HG02588 (cell line): ENCODE results near the gene REST.

ENCODE experiments used
- ATAC-seq: cut with Tn5 transposase; IDR thresholded peaks from one replicate; pipeline ENCODE4 v1.9.1; 2021; ENCODE audit warnings: mild to moderate bottlenecking, moderate library complexity; ENCODE audit not compliant: unreplicated experiment

Gene REST

DNA sequence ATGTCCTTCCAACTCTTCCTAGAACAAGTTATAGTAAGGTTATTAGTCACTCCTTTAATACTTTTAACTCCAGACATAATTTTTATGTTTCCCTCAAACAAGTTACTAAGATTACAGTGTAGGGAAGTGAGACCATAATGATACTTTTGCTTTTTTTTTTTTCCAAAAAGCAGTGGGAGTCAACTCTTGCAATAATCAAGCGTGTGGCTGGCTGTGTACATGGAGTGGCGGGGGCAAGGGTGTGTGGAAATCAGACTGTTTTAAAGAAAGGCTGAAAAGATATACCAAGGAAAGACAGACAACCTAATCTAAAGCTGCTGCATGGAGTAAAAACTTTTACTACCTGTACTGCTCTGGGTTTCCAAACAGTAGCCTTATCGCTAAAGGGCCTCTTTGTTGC lies 65.6 kb downstream of the REST start:
- no peak for ATAC-seq

DNA sequence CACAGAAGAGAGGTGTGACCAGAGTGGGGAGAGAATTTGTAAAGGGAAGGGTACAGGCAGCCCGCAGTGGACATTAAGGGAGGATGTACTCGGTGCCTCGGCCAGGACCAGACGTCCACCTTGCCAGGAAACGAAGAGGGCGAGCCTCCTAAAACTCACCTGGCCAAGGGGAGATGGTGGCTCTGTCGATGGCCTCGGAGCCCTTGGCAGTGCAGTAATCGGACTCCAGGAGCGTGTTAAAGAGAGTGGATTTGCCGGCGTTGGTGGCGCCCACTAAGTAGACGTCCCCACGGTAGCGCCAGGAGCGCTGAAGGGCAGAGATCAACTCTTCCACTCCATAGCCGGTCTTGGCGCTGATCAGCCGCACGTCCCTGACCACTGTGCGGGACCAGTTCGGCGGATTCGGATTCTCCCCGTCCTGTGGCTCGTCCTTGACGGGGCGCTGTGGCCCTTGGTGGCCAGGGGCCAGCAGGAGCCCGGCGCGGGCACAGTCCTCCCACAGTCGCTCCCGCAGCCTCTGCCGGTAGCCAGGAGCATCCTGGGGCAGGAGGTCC lies 68.7 kb downstream of the REST start:
- ATAC-seq = no peak

GRCh38 chr4:56976837-56977320 lies 69.2 kb downstream of the REST start:
- peak; percentile 26 for ATAC-seq

DNA sequence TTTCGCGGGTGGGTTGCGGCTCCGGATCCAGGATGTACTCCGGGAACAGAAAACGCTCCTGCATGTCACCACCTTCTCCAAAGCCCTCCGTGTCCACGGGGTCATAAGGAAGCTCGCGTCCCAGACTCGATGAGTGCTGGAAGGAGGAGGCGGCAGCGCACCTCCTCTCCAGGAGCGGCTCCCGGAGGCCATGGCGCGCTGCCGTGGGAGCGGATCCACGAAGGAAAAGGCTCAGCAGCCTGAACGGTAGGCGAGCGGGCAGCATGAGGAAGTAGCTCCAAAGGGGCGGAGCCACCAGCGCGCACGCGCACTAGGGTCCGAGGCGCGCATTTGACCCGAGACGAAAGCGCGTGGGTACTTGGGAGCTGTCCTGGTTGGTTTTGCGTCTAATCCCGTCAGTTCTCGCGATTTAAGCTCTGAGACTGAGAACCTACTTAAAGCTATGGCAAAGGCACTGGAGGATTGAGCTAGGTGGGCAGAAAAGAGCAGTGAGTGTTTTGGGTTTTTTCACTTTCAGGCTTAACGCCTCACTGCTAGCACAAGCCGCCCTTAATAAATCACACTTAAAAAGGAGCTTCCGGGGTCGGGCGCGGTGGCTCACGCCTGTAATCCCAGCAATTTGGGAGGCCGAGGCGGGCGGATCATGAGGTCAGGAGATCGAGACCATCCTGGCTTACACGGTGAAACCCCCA lies 69.8 kb downstream of the REST start, which contains the start of gene NOA1:
Gene NOA1, minus strand, starts transcription at position 286 of the 692 bp plus-strand sequence. Its CDS starts 21 bp downstream, at position 265.
- ATAC-seq = peak; percentile 82

- ATAC-seq = peak; percentile 44
Observed at GRCh38 chr4:56978750-56979303, 71.1 kb downstream of the REST start, which contains the start of gene POLR2B. TSS of gene POLR2B (plus strand) at chr4:56978896. CDS start at chr4:56978986, 90 bp downstream.

- ATAC-seq = no peak
Observed at GRCh38 chr4:56979421-56980072, 71.8 kb downstream of the REST start.

- ATAC-seq = no peak
Observed at GRCh38 chr4:56981795-56982201, 74.1 kb downstream of the REST start.

DNA sequence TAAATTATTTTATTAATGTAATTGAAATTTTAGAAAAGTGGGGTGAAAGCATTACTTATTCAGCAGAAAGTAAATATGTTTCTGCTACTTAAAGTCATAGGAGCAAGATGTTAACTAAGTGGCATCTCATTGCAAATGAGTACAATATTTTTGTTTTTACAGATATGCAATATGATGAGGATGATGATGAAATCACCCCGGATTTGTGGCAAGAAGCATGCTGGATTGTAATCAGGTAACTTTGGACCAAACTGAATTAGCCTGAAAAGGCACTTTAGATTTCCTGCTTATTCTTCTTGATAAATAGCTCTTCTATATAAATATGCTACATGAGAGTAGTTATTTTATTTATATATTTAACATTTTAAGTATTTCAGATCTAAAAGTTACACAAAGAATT lies 78.5 kb downstream of the REST start:
- ATAC-seq = no peak

GRCh38 chr4:56986952-56987351 lies 79.3 kb downstream of the REST start:
- no peak for ATAC-seq

DNA sequence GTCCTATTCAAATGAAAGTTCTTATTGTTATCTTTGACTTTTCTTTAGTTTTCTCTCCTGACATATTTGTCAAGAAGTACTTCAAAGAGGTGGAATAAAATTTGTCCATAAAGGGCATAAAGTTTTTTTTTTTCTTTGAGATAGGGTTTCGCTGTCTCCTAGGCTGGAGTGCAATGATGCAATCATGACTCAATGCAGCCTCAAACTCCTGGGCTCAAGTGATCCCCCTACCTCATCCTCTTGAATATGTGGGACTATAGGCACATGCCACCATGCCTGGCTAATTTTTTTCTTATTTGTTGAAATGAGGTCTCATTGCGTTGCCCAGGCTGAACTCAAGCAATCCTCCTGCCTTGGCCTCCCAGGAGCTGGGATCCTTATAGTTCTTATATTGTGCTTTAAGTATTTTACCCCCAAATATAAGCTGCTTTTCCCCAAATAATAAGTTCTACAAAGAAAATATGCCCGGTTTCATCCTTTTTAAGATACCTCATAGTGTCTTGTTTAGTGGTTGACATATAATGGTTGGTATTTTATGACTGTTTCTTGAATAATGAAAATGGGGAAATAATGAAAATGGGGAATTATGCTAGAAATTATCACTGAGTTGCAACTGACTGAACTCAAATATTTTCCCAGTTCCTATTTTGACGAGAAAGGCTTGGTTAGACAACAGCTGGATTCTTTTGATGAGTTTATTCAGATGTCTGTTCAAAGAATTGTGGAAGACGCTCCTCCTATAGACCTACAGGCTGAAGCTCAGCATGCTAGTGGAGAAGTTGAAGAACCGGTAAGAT lies 82.6 kb downstream of the REST start:
- no peak for ATAC-seq

GRCh38 chr4:56995525-56995924 lies 87.8 kb downstream of the REST start:
- no peak for ATAC-seq

DNA sequence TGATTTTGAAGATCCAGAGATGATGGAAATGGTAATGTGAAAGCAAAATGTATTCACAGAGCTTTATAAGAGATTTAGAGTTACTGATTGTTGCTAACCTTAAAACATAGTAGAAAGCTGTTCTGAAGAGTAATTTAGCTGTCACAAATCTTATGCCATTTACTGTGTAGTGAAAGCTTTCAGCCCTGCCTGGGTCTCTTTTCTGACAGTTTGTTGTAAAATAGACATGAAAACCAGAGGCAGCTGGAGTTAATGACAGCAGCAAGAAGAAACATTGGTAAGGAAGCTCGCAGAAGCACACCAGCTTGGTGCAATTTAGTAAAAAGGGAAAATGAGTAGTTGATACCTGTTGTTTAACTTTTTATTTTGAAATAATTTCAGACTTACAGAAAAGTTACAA lies 92.1 kb downstream of the REST start:
- ATAC-seq = no peak

- ATAC-seq = no peak
Observed at GRCh38 chr4:57013543-57014120, 105.9 kb downstream of the REST start.
